Erythroblast (primary cell): Measurements from ENCODE around the gene TET1.

Source experiments
- GATA1 ChIP-seq: IDR thresholded peaks from 2 replicates; pipeline ENCODE4 v1.6.1; 2011; ENCODE audit warnings: low read depth, mild to moderate bottlenecking, control low read depth, low read length, moderate library complexity
- POLR2A ChIP-seq: IDR thresholded peaks from 2 replicates; pipeline ENCODE4 v1.6.1; 2011; ENCODE audit warnings: mild to moderate bottlenecking, low read length

DNA sequence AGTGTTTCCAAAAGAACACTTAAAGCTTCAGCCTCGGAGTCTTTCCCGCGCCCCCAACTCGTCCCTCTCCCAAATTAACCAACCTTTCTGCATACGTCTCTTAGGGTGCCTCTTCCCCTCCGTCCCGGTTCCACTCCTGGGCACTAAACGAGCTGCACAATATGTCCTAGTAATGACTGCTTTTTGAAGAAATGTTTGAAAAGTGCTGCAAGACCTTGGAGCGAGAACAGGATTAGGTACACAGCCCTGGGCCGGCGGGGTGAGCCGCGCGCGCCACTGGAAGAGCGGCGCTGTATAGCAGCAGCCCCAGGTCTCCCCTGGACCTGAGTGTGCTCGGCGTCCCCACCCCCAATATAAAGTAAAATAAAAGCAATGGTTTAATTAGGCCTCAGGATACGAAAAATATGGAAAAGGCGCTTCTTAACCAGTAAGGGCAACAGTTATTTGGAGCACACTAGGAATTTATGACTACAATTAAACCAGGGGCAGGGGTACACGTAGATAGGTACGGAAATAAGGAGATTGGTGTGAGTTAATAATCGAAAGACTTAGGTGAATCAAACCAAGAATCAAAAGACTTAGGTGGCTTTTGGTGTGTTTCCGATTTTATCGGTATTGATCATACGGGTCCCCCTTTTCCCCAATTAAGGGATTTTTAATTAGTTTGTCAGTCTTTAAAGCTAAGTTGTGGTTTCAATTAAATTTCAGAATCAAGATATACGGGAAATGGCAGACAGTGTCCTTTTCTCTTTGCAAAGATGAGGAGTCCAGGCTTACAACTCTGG lies 1.9 kb downstream of the TET1 start:
- TF ChIP-seq POLR2A (no peak), GATA1 (no peak)
